Measurements from ENCODE around the gene AARS2. TPM values are rescaled to one million over a fixed set of nuclear protein-coding genes. Genes with fewer than 3 reads are reported as not detected.

AARS2 gene
- total RNA-seq, 4 donors from 2014 or later, result 5.9 to 15.7 (median 12.8) TPM

DNA sequence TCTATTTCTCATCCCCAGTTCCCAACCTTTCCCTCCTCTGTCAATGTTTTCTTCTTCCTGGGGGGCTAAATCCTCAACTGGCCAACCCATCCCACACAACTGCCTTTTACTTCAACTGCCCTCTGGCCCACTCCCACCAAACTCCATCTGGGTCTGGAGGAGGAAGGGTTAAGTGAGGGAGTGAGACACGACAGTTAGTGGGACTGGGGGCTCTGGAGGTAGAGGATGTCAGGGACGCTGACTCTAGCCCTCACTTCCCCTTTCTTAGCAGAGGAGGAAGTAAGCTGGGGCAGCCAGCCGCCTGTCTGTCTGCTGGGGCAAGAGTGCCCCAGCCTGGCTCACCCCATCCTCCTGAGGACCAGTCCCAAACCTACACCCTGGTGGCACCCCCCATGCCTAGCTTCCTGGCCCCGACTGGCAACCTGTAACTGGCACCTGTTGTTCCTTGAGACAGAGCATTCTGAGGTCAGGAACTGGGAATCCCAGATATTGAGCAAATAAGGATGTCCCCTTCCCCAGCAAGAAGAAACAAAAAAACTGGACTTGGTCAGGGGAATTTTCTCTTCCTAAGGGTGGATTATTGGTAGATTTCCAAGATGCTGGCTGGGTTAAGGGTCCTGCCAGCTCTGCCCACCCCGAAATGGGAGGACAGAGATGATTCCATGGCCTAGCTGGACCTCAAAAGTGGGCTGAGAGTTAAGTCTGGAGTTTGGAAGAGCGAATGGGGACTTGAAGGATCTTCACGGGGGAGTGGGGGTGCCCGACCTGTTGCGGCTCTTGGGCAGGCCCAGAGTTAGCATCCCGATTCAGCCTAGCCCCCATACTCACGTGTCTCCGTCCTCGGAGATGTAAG lies 48.8 kb downstream of the AARS2 start:
- no peak for DNase-seq (ENCODE audit: low spot score in 2 of 2)
- H3K4me3 ChIP-seq (ENCODE audit: low read depth, poor library complexity, severe bottlenecking), result peak overlapping the region; percentile 57
- TF ChIP-seq, protein P1, sequence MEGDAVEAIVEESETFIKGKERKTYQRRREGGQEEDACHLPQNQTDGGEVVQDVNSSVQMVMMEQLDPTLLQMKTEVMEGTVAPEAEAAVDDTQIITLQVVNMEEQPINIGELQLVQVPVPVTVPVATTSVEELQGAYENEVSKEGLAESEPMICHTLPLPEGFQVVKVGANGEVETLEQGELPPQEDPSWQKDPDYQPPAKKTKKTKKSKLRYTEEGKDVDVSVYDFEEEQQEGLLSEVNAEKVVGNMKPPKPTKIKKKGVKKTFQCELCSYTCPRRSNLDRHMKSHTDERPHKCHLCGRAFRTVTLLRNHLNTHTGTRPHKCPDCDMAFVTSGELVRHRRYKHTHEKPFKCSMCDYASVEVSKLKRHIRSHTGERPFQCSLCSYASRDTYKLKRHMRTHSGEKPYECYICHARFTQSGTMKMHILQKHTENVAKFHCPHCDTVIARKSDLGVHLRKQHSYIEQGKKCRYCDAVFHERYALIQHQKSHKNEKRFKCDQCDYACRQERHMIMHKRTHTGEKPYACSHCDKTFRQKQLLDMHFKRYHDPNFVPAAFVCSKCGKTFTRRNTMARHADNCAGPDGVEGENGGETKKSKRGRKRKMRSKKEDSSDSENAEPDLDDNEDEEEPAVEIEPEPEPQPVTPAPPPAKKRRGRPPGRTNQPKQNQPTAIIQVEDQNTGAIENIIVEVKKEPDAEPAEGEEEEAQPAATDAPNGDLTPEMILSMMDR (IDR thresholded peaks at IDR 0.05), result no peak
- no peak for TF ChIP-seq POLR2A (IDR thresholded peaks at IDR 0.05)
- WGBS, 2 donors, result 10 to 17% methylated on average over 10 to 13 of the region's 13 CpGs
- intact Hi-C loops (cut with DNase I; ENCODE audit: low total_unique reads), result no loop called here

DNA sequence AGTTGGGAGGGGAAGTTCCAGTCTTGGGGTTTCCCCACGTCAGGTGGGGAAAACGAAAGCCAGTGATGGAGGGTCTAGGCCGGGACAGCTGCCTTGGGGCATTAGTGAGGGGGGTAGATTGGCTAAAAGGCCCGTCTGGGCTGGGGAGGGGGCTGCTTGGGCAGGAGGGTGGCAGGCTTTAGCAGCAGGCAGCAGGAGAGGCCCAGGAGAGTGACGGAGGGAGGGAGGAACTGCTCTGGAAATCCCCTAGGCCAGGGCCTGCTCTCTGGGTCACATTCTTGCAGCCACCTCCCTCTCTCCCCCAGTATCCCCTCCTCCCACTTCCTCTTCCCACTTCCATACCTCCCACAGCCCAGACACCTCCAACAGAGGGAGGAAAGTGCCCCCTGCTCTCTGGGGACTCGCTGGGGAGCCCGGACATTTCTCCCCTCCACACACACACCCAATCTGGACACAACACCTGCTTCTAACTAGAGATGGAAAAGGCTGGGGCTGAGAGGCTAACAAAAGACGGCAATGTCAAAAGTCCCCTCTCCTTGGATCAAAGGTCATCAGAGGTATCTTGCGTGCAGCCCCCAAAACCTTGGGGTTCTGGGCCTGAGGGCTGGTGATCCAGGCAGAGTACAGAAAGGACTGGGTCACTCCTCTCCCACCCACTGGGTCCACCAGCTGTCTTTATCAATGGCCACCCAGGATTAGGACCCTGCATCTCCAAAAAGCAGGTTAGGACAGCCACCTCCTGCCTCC lies 49.6 kb downstream of the AARS2 start:
- intact Hi-C loops (cut with DNase I; ENCODE audit: low total_unique reads), result no loop called here

DNA sequence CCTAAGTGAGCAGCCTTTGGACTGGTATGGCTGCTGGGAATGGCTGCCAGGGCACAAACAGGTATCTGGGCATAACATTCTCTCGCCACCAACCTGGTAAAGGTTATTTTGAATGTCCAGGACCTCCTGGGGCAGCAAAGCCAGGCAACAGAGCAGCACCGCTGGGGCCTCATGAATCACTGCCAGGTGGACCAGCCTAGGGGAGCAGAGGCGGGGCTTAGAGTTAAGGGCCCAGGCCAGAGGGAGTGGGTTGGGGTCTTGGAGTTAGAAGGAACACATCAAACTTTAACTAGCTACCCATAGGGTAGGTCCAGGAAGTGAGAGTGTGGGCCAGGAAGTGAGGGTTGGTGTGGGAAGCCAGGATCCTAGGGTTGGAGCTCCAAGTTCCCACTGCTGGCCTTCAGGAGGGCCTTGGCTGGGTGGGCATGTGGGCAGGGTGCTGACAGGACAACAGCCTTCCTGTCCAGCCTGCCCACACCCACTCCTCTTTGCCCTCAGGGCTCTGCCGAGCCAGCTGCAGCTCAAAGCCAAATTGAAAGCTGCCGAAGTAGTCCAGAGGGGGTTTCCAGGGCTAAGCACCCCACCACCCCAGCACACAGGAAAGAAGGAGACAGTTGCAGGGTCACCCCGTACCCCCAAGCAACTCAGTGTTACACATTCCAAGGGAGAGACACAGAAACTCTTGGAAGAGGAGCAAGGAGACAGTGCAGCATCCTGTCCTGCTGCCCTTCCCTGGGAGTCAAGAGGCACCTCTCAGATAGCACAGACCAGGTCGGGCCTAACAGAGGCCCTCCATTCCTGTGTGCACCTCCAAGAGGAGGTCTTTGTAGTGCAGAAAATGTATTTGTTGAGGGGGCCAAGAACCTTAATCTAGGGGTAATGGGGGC lies 50.4 kb downstream of the AARS2 start:
- H3K4me3 ChIP-seq (ENCODE audit: low read depth, poor library complexity, severe bottlenecking), result no peak overlapping the region
- 54 to 66% methylated on average over 7 of the region's 7 CpGs for WGBS, 2 donors
- TF ChIP-seq, protein P1 (IDR thresholded peaks at IDR 0.05), result no peak
- no peak for TF ChIP-seq POLR2A (IDR thresholded peaks at IDR 0.05)
- no peak for DNase-seq (ENCODE audit: low spot score in 2 of 2)
- intact Hi-C loops (cut with DNase I; ENCODE audit: low total_unique reads), result no loop called here

More for the DNA sequence above, 49.6 kb downstream of the AARS2 start:
- TF ChIP-seq POLR2A (IDR thresholded peaks at IDR 0.05), result no peak
- 40 to 47% methylated on average over 9 of the region's 9 CpGs for WGBS, 2 donors
- H3K4me3 ChIP-seq (ENCODE audit: low read depth, poor library complexity, severe bottlenecking), result no peak overlapping the region
- no peak for DNase-seq (ENCODE audit: low spot score in 2 of 2)

DNA sequence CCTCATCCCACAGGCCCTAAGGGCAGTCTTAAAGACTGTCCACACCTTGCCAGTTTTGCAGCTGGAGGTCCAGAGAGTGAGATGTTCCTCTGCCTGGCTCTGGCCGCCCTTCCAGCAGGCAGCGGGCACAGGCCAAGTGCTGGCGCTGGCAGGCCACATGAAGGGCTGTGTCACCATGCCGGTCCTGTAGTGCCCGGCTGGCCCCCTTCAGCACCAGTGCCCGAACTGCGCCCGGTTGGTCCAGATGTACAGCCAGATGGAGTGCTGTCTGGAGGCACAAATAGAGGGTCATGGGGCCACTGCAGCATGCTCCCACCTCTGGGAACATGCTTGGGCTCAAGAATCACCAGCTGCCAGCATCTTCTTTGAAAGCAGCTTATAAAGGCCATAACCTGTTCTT lies 51.6 kb downstream of the AARS2 start:
- 94 to 98% methylated on average over 4 to 8 of the region's 8 CpGs for WGBS, 2 donors
- DNase-seq (ENCODE audit: low spot score in 2 of 2), result no peak
- no peak overlapping the region for H3K4me3 ChIP-seq (ENCODE audit: low read depth, poor library complexity, severe bottlenecking)
- TF ChIP-seq, protein P1 (IDR thresholded peaks at IDR 0.05), result no peak
- TF ChIP-seq POLR2A (IDR thresholded peaks at IDR 0.05), result no peak
- intact Hi-C loops (cut with DNase I; ENCODE audit: low total_unique reads), result no loop called here

DNA sequence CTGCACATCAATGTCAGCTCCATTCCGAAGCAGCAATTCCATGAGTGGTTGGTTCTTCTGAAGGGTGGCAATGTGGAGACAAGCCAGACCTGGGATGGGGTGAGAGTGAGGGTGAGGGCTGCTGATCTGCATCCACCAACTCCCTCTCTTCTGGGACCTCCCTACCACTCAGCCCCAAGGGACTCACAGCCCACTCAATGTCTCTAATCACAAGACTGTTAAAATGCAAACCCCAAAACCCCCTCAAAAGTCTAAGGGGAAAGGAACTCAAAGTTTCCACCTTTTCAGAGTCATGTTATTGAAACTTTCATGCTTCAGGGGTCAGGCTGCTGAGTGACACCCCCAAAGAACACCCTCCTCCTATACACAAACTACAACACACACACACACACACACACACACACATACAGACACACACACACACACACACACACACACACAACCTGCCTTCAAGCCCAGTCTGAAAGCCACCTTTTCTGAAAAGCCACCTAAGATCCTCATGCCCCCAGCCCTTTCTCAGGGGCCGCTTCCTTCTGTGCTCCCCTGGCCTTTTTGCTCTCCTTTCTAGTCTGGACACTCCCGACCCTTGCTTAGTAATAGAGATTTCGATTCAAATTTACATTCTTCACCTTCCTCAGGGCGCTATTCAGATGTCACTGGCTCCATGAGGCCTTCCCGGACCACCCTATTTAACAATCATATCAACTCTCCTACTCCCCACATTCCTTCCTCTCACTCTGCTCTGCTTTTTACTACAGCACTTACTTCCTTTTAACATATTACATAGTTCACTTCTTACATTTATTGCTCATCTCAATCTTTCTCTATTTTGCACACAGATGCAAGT lies 52.5 kb downstream of the AARS2 start:
- H3K4me3 ChIP-seq (ENCODE audit: low read depth, poor library complexity, severe bottlenecking), result no peak overlapping the region
- WGBS, 2 donors, result 95 to 96% methylated on average over 6 of the region's 6 CpGs
- TF ChIP-seq, protein P1 (IDR thresholded peaks at IDR 0.05), result no peak
- TF ChIP-seq POLR2A (IDR thresholded peaks at IDR 0.05), result no peak
- intact Hi-C loops (cut with DNase I; ENCODE audit: low total_unique reads), result no loop called here
- no peak for DNase-seq (ENCODE audit: low spot score in 2 of 2)
